ENCODE results near the gene MBNL3. TPM values are rescaled to one million over a fixed set of nuclear protein-coding genes. Genes with fewer than 3 reads are reported as not detected.

The MBNL3 gene
- total and polyA plus RNA-seq, 2 donors (not counting 3 experiments of a cell fraction or from before 2014, with no cell fraction given): 1.8 to 5.6 TPM

GRCh38 chrX:132518401-132518800 lies 29.6 kb upstream of the MBNL3 start:
- POLR2A ChIA-PET: no interaction called here
- FAIRE-seq: no peak
- H3K9me3 ChIP-seq (replicated peaks; ENCODE audit: control insufficient read depth, insufficient read depth, low read length): no peaks in the 10 kb centered on the region
- dilution Hi-C loops (cut with MboI; ENCODE audit: extremely low pct_ligation_motif_present, low sequenced_read_pairs) (no loop called here), intact Hi-C loops (cut with micrococcal nuclease) (no loop called here)
- no peak overlapping the region for H3K27ac ChIP-seq (ENCODE audit: insufficient read depth, low read depth, low read length)
- H3K4me3 ChIP-seq (replicated peaks in 1 of 3; ENCODE audit: insufficient read depth in 1 of 3, low read depth in 1 of 3, low read length in 3 of 3): no peak overlapping the region
- CTCF ChIA-PET: no interaction called here
- H2AFZ ChIP-seq (ENCODE audit: low read depth, low read length): no peak overlapping the region
- BruUV-seq (replicated peaks): no TSS peak
- no peak overlapping the region for H3K9ac ChIP-seq (replicated peaks; ENCODE audit: extremely low read depth, insufficient read depth, low read length)
- no peaks in the 10 kb centered on the region for H3K9me1 ChIP-seq (replicated peaks; ENCODE audit: control insufficient read depth, extremely low read depth, insufficient read depth, low read length)
- H3K4me1 ChIP-seq (ENCODE audit: control insufficient read depth, extremely low read depth, insufficient read depth, low read length): no peaks in the 10 kb centered on the region
- TF ChIP-seq, protein P1, sequence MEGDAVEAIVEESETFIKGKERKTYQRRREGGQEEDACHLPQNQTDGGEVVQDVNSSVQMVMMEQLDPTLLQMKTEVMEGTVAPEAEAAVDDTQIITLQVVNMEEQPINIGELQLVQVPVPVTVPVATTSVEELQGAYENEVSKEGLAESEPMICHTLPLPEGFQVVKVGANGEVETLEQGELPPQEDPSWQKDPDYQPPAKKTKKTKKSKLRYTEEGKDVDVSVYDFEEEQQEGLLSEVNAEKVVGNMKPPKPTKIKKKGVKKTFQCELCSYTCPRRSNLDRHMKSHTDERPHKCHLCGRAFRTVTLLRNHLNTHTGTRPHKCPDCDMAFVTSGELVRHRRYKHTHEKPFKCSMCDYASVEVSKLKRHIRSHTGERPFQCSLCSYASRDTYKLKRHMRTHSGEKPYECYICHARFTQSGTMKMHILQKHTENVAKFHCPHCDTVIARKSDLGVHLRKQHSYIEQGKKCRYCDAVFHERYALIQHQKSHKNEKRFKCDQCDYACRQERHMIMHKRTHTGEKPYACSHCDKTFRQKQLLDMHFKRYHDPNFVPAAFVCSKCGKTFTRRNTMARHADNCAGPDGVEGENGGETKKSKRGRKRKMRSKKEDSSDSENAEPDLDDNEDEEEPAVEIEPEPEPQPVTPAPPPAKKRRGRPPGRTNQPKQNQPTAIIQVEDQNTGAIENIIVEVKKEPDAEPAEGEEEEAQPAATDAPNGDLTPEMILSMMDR (IDR thresholded peaks at IDR 0.05; ENCODE audit: extremely low read depth in 1 of 2, insufficient read depth in 1 of 2, low read depth in 1 of 2, low read length in 2 of 2): no peak
- no peaks in the 10 kb centered on the region for H4K20me1 ChIP-seq (replicated peaks; ENCODE audit: control insufficient read depth, extremely low read depth, insufficient read depth, low read length)
- no peak overlapping the region for H3K4me2 ChIP-seq (ENCODE audit: insufficient read depth, low read length)
- H3K36me3 ChIP-seq (ENCODE audit: control insufficient read depth in 2 of 2, extremely low read depth in 1 of 2, insufficient read depth in 2 of 2, low read length in 2 of 2): no peaks in the 10 kb centered on the region
- H3K79me2 ChIP-seq (ENCODE audit: control insufficient read depth, insufficient read depth, low read length): no peaks in the 10 kb centered on the region
- no peak for DNase-seq (ENCODE audit: low read depth, low spot score)
- no peaks in the 10 kb centered on the region for H3K27me3 ChIP-seq (ENCODE audit: control insufficient read depth in 2 of 2, insufficient read depth in 2 of 2, low read length in 2 of 2)

DNA sequence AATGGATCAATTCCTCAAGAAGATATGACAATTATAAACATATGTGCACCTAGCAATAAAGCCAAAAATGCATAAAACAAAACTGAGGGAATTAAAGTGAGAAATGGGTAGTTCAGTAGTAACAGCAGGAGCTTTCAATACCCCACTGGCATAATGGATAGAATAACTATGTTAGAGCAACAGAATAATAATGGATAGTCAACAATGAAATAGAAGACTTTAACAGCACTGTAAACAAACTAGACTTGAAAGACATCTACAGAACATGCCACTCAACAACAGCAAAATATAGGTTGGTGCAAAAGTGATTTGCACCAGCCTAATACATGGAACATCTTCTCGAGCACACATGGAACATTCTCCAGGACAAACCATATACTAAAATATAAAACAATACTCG lies 20.0 kb upstream of the MBNL3 start:
- FAIRE-seq: no peak
- dilution Hi-C loops (cut with MboI; ENCODE audit: extremely low pct_ligation_motif_present, low sequenced_read_pairs): no loop called here
- H3K27ac ChIP-seq (ENCODE audit: insufficient read depth, low read depth, low read length): no peak overlapping the region

More for the DNA sequence above, 20.0 kb upstream of the MBNL3 start:
- Histone ChIP-seq H3K9me3 (replicated peaks; ENCODE audit: control insufficient read depth, insufficient read depth, low read length) (no peaks in the 10 kb centered on the region), H4K20me1 (replicated peaks; ENCODE audit: control insufficient read depth, extremely low read depth, insufficient read depth, low read length) (no peaks in the 10 kb centered on the region), H3K9me1 (replicated peaks; ENCODE audit: control insufficient read depth, extremely low read depth, insufficient read depth, low read length) (no peaks in the 10 kb centered on the region), H3K4me2 (ENCODE audit: insufficient read depth, low read length) (no peak overlapping the region), H3K79me2 (ENCODE audit: control insufficient read depth, insufficient read depth, low read length) (no peaks in the 10 kb centered on the region), H3K4me3 (replicated peaks in 1 of 3; ENCODE audit: insufficient read depth in 1 of 3, low read depth in 1 of 3, low read length in 3 of 3) (no peak overlapping the region), H3K9ac (replicated peaks; ENCODE audit: extremely low read depth, insufficient read depth, low read length) (no peak overlapping the region), H3K4me1 (ENCODE audit: control insufficient read depth, extremely low read depth, insufficient read depth, low read length) (no peaks in the 10 kb centered on the region), H2AFZ (ENCODE audit: low read depth, low read length) (no peak overlapping the region), H3K27me3 (ENCODE audit: control insufficient read depth in 2 of 2, insufficient read depth in 2 of 2, low read length in 2 of 2) (peaks cover 0 to 1% of the 10 kb centered on the region in 2 experiments), H3K36me3 (ENCODE audit: control insufficient read depth in 2 of 2, extremely low read depth in 1 of 2, insufficient read depth in 2 of 2, low read length in 2 of 2) (no peaks in the 10 kb centered on the region)
- TF ChIP-seq GATA2 (IDR thresholded peaks at IDR 0.05; ENCODE audit: insufficient read depth, insufficient read length, low read depth, low read length): no peak
- no peak for TF ChIP-seq POLR2A (IDR thresholded peaks at IDR 0.05; ENCODE audit: low read depth, low read length)
- no peak for TF ChIP-seq JUN (IDR thresholded peaks at IDR 0.05; ENCODE audit: borderline replicate concordance, insufficient read depth, insufficient read length, low read depth)
- no peak for TF ChIP-seq FOS (IDR thresholded peaks at IDR 0.05; ENCODE audit: borderline replicate concordance, insufficient read depth, low read length)
- TF ChIP-seq, protein P2, sequence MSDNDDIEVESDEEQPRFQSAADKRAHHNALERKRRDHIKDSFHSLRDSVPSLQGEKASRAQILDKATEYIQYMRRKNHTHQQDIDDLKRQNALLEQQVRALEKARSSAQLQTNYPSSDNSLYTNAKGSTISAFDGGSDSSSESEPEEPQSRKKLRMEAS (IDR thresholded peaks at IDR 0.05; ENCODE audit: insufficient read depth, insufficient read length): no peak
- no peak for TF ChIP-seq EZH2 (IDR thresholded peaks at IDR 0.05; ENCODE audit: borderline replicate concordance, low read depth, low read length, severe bottlenecking)
- no peak for TF ChIP-seq POLR2AphosphoS5 (IDR thresholded peaks at IDR 0.05; ENCODE audit: insufficient read depth, low read depth, low read length)
- TF ChIP-seq MYC (IDR thresholded peaks at IDR 0.05; ENCODE audit: low read depth, low read length): no peak
- TF ChIP-seq, protein P1 (IDR thresholded peaks at IDR 0.05; ENCODE audit: extremely low read depth in 1 of 2, insufficient read depth in 1 of 2, low read depth in 1 of 2, low read length in 2 of 2): no peak
- ChIA-PET POLR2A (no interaction called here), CTCF (no interaction called here)
- DNase-seq (ENCODE audit: low read depth, low spot score): no peak
- BruUV-seq (replicated peaks): no TSS peak
- intact Hi-C loops (cut with micrococcal nuclease): no loop called here
